GM12873 (cell line): ENCODE results near the gene AHNAK2.

Experiments
- CTCF ChIP-seq: IDR thresholded peaks from 2 replicates; pipeline ENCODE4 v1.5.1; 2012; ENCODE audit warnings: low read depth, mild to moderate bottlenecking, moderate library complexity, low read length, control low read depth; ENCODE audit not compliant: insufficient read depth; ENCODE audit errors: missing control alignments

AHNAK2 gene

GRCh38 chr14:104972301-104973134 is 5.7 kb downstream of the AHNAK2 start:
- TF ChIP-seq CTCF = no peak

- no peak for TF ChIP-seq CTCF
Measured at GRCh38 chr14:104971447-104972240, 6.5 kb downstream of the AHNAK2 start.

GRCh38 chr14:104970231-104971068 is 7.7 kb downstream of the AHNAK2 start:
- TF ChIP-seq CTCF = no peak

- TF ChIP-seq CTCF = no peak
Measured at GRCh38 chr14:104969741-104970230, 8.4 kb downstream of the AHNAK2 start.

GRCh38 chr14:104968541-104969401 is 9.4 kb downstream of the AHNAK2 start:
- no peak for TF ChIP-seq CTCF

- TF ChIP-seq CTCF = no peak
Measured at GRCh38 chr14:104968153-104968527, 10.0 kb downstream of the AHNAK2 start.
